H1 (cell line): ENCODE results near the gene PHF8. TPM values are rescaled to one million over a fixed set of nuclear protein-coding genes. Genes with fewer than 3 reads are reported as not detected.

ENCODE experiments used
- polyA plus RNA-seq, 7 experiments: library from polyadenylated mRNA; depleted of rRNA in 3 of 7; stranded (reverse) in 5 of 7; unstranded in 2 of 7; fragments of >200 nt in 5 of 7; fragments of 200-250 nt in 2 of 7; gene quantifications; 1 replicate in 5 of 7; 2 replicates in 1 of 7; 4 replicates in 1 of 7; pipeline versions ENCODE4 v1.2.1 to v1.2.3, GENCODE V29; 2011 to 2013; ENCODE audit warnings: missing spikeins in 2 of 7, mixed read lengths in 2 of 7
- small RNA-seq: library from polyadenylated mRNA; stranded (forward); fragments of <200 nt; extraction: miRNeasy Mini kit (QIAGEN cat#:217004); gene quantifications from one replicate; pipeline ENCODE3, GENCODE V24; 2013; ENCODE audit not compliant: insufficient read depth
- total RNA-seq: library from RNA; stranded (reverse); fragmentation: NEBNext Ultra II Directional; extraction: Animal tissue kit (Norgen Biotek cat#: 25700); gene quantifications from 2 replicates; pipeline ENCODE4 v1.2.1, GENCODE V29; 2021

The PHF8 gene
- total and polyA plus RNA-seq, 2 of the 8 experiments (the other 6 are each of a cell fraction or from before 2014, with no cell fraction given): 14.6 to 27.6 TPM

Small RNAs within 50 kb of the gene (small RNA-seq; reads per million reads assigned to genes)
- 1.9 reads per million, percentile 12 among the genes with 10 or more reads in this experiment for gene RNA5SP505

Other genes with a start within 250 kb of the PHF8 start
- 8.1 and 8.6 TPM in 2 replicates for gene FAM120C, start 138.8 kb upstream of the PHF8 start, total RNA-seq
- gene FAM120C, start 138.8 kb upstream of the PHF8 start, polyA plus RNA-seq (2011; rRNA removed): 4.4 and 6.9 TPM in 2 replicates